OCI-LY1 (cell line): ENCODE results near the gene PDZK1IP1.

Experiments used
- EZH2 ChIP-seq: fragments of 200-600 bp; sonication (generic), shearing (Covaris generic); IDR thresholded peaks from 2 replicates; pipeline ENCODE4 v1.8.0; 2017; ENCODE audit warnings: borderline replicate concordance, mixed run types, mild to moderate bottlenecking, antibody characterized with exemption, low read length, moderate library complexity, mixed read lengths
- TF ChIP-seq, protein P1 (sequence below): fragments of 200-600 bp; sonication (generic), shearing (Covaris generic); IDR thresholded peaks from 2 replicates; pipeline ENCODE4 v1.5.1; 2017; ENCODE audit warnings: mild to moderate bottlenecking, antibody characterized with exemption, low read length, moderate library complexity, mixed read lengths

DNA sequence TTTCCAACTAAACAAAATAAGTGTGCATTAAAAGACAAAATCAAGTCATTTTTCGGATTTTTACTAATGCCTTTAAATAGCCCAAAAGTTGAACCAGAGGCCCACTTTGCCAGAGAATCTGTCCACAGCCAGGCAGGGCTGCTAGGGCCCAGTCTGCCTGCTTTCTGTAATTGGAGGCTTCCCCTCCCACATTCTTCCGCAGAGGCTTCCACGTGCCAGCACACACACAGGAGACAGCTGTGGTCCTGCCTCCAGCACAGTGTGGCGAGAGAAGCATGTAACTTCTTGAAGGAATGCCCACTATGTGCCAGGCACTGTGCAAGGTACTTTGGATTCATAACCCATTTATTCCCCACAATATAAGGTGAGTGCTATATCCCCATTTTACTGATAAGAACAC lies 11.3 kb upstream of the PDZK1IP1 start:
- TF ChIP-seq, protein P1, sequence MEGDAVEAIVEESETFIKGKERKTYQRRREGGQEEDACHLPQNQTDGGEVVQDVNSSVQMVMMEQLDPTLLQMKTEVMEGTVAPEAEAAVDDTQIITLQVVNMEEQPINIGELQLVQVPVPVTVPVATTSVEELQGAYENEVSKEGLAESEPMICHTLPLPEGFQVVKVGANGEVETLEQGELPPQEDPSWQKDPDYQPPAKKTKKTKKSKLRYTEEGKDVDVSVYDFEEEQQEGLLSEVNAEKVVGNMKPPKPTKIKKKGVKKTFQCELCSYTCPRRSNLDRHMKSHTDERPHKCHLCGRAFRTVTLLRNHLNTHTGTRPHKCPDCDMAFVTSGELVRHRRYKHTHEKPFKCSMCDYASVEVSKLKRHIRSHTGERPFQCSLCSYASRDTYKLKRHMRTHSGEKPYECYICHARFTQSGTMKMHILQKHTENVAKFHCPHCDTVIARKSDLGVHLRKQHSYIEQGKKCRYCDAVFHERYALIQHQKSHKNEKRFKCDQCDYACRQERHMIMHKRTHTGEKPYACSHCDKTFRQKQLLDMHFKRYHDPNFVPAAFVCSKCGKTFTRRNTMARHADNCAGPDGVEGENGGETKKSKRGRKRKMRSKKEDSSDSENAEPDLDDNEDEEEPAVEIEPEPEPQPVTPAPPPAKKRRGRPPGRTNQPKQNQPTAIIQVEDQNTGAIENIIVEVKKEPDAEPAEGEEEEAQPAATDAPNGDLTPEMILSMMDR: no peak
- no peak for TF ChIP-seq EZH2
